Glutamatergic neuron (in vitro differentiated cells): ENCODE data around the gene MTHFD2L. TPM values are rescaled to one million over a fixed set of nuclear protein-coding genes. Genes with fewer than 3 reads are reported as not detected.

Source experiments
- DNase-seq: peaks from one replicate; pipeline ENCODE4 v3.0.0; 2022
- H3K27ac Mint-ChIP-seq: one replicate; pipeline ENCODE4 v1.8.0; 2020; ENCODE audit warnings: mild to moderate bottlenecking, mixed read lengths, inconsistent platforms; ENCODE audit not compliant: unreplicated experiment
- H3K27me3 Mint-ChIP-seq: one replicate; pipeline ENCODE4 v1.8.0; 2020; ENCODE audit warnings: mild to moderate bottlenecking, moderate library complexity, mixed read lengths, inconsistent platforms; ENCODE audit not compliant: unreplicated experiment
- H3K36me3 Mint-ChIP-seq: one replicate; pipeline ENCODE4 v1.8.0; 2020; ENCODE audit warnings: mild to moderate bottlenecking, mixed read lengths, inconsistent platforms; ENCODE audit not compliant: unreplicated experiment
- H3K4me1 Mint-ChIP-seq: one replicate; pipeline ENCODE4 v1.8.0; 2020; ENCODE audit warnings: mild to moderate bottlenecking, low read depth, mixed read lengths, inconsistent platforms; ENCODE audit not compliant: unreplicated experiment
- H3K4me3 Mint-ChIP-seq: one replicate; pipeline ENCODE4 v1.8.0; 2020; ENCODE audit warnings: mild to moderate bottlenecking, mixed read lengths, inconsistent platforms; ENCODE audit not compliant: unreplicated experiment
- H3K9me3 Mint-ChIP-seq: one replicate; pipeline ENCODE4 v1.8.0; 2020; ENCODE audit warnings: mild to moderate bottlenecking, moderate library complexity, mixed read lengths, inconsistent platforms; ENCODE audit not compliant: unreplicated experiment
- CTCF ChIP-seq: fragments of 200-600 bp; sonication (generic); IDR thresholded peaks from one replicate; pipeline ENCODE4 v1.5.0; 2021; ENCODE audit not compliant: partially characterized antibody, unreplicated experiment
- total RNA-seq: library from RNA; stranded (reverse); fragmentation: NEBNext Ultra II Directional; extraction: Animal tissue kit (Norgen Biotek cat#: 25700); gene quantifications from one replicate; pipeline ENCODE4 v1.2.1, GENCODE V29; 2021; ENCODE audit not compliant: unreplicated experiment

Gene MTHFD2L
- total RNA-seq, 1 donor from 2014 or later, result 14.0 TPM

- Mint-ChIP-seq H3K36me3 (no peaks in the 10 kb centered on the region), H3K27me3 (no peaks in the 10 kb centered on the region), H3K27ac (no peak overlapping the region), H3K4me3 (no peak overlapping the region), H3K4me1 (no peaks in the 10 kb centered on the region), H3K9me3 (no peaks in the 10 kb centered on the region)
- no peak for DNase-seq
- no peak for TF ChIP-seq CTCF
Observed at GRCh38 chr4:74223098-74223497, 65.2 kb downstream of the MTHFD2L start.

- Mint-ChIP-seq H3K27me3 (no peaks in the 10 kb centered on the region), H3K4me3 (no peak overlapping the region), H3K27ac (no peak overlapping the region), H3K36me3 (no peaks in the 10 kb centered on the region), H3K4me1 (no peaks in the 10 kb centered on the region), H3K9me3 (no peaks in the 10 kb centered on the region)
- no peak for DNase-seq
- no peak for TF ChIP-seq CTCF
Observed at GRCh38 chr4:74223801-74224200, 65.9 kb downstream of the MTHFD2L start.

- Mint-ChIP-seq H3K4me3 (no peak overlapping the region), H3K9me3 (peaks cover 2% of the 10 kb centered on the region), H3K27ac (no peak overlapping the region), H3K36me3 (no peaks in the 10 kb centered on the region), H3K27me3 (no peaks in the 10 kb centered on the region), H3K4me1 (no peaks in the 10 kb centered on the region)
- peak; percentile 93 for TF ChIP-seq CTCF
- peak; percentile 85 for DNase-seq
Observed at GRCh38 chr4:74228691-74229640, 71.0 kb downstream of the MTHFD2L start.

- no peak overlapping the region for H3K4me3 Mint-ChIP-seq
- no peaks in the 10 kb centered on the region for H3K27me3 Mint-ChIP-seq
- H3K27ac Mint-ChIP-seq, result no peak overlapping the region
- H3K36me3 Mint-ChIP-seq, result no peaks in the 10 kb centered on the region
- no peaks in the 10 kb centered on the region for H3K4me1 Mint-ChIP-seq
- H3K9me3 Mint-ChIP-seq, result peaks cover 2% of the 10 kb centered on the region
- no peak for DNase-seq
- TF ChIP-seq CTCF, result no peak
Observed at GRCh38 chr4:74230902-74231499, 73.1 kb downstream of the MTHFD2L start.

GRCh38 chr4:74235135-74235534 is 77.2 kb downstream of the MTHFD2L start:
- no peak for TF ChIP-seq CTCF

More at GRCh38 chr4:74235135-74235534, 77.2 kb downstream of the MTHFD2L start:
- H3K4me3 Mint-ChIP-seq, result no peak overlapping the region
- H3K27me3 Mint-ChIP-seq, result peaks cover 2% of the 10 kb centered on the region
- H3K4me1 Mint-ChIP-seq, result no peaks in the 10 kb centered on the region
- H3K36me3 Mint-ChIP-seq, result no peaks in the 10 kb centered on the region
- no peak overlapping the region for H3K27ac Mint-ChIP-seq
- DNase-seq, result no peak
- H3K9me3 Mint-ChIP-seq, result no peaks in the 10 kb centered on the region
